GM06990 (cell line): ENCODE data around the gene NHSL2.

ENCODE experiments used
- DNase-seq: peaks from one replicate; pipeline ENCODE4 v3.0.0-alpha.2; 2011; ENCODE audit not compliant: insufficient read length; ENCODE audit errors: extremely low read depth
- H3K27me3 ChIP-seq: replicated peaks from 2 replicates; pipeline ENCODE4 v1.6.0; 2011; ENCODE audit warnings: low read length; ENCODE audit not compliant: control insufficient read depth, insufficient read depth
- H3K36me3 ChIP-seq: 2 replicates; pipeline ENCODE4 v1.5.1; 2011; ENCODE audit warnings: low read length; ENCODE audit not compliant: control insufficient read depth, insufficient read depth
- H3K4me3 ChIP-seq: replicated peaks from 2 replicates; pipeline ENCODE4 v1.5.1; 2011; ENCODE audit warnings: low read depth, mild to moderate bottlenecking, control low read depth, low read length
- CTCF ChIP-seq: IDR thresholded peaks from 2 replicates; pipeline ENCODE4 v1.5.1; 2011; ENCODE audit warnings: low read length, control low read depth, mild to moderate bottlenecking, inconsistent platforms; ENCODE audit not compliant: insufficient read depth, poor library complexity, severe bottlenecking

Gene NHSL2

DNA sequence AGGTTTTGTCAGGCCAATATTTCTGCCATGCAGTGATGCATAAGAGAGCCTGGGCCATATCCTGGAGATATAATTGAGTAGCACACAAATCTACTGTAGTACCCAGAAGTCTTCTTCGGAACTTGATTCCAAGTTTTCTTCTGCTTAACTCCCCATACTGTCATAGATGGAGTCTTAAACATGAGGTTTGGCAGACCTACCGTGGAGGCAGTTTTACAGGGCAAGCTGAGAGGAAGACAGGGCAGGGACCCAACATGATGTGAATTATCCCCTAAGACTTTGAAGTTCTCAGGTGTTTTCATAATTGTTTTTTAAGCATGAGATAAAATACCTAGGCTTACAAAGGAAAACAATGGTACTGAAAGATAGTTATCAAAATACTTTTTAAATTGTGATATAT lies 18.2 kb downstream of the NHSL2 start:
- Histone ChIP-seq H3K4me3 (no peak overlapping the region), H3K27me3 (no peaks in the 10 kb centered on the region), H3K36me3 (no peaks in the 10 kb centered on the region)
- DNase-seq = no peak
- TF ChIP-seq CTCF = no peak

GRCh38 chrX:71930298-71930697 lies 19.7 kb downstream of the NHSL2 start:
- H3K4me3 ChIP-seq = no peak overlapping the region
- H3K36me3 ChIP-seq = no peaks in the 10 kb centered on the region
- no peaks in the 10 kb centered on the region for H3K27me3 ChIP-seq
- no peak for TF ChIP-seq CTCF
- DNase-seq = no peak

GRCh38 chrX:71935476-71935875 lies 24.8 kb downstream of the NHSL2 start:
- no peaks in the 10 kb centered on the region for H3K36me3 ChIP-seq
- no peaks in the 10 kb centered on the region for H3K27me3 ChIP-seq
- TF ChIP-seq CTCF = no peak
- DNase-seq = no peak
- no peak overlapping the region for H3K4me3 ChIP-seq

DNA sequence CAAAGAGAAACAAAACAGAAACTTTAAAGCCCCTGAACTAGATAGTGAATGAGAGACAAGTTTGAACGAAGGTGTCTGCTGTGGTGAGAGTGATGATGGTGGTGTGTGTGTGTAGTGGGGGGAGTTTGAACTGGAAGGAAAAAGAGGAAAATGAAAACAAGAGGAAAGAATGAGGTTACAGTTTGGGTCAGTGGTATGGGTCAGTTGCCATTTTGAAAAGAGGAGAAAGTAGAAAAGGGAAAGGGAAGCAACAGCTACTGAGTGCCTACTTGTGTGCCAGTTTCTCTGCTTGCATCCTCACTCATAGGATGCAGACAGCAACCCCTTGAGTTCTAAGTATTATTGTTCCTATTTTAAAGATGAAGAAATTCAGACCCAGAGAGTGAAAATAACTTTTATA lies 26.0 kb downstream of the NHSL2 start:
- Histone ChIP-seq H3K36me3 (no peaks in the 10 kb centered on the region), H3K4me3 (no peak overlapping the region), H3K27me3 (no peaks in the 10 kb centered on the region)
- no peak for DNase-seq
- TF ChIP-seq CTCF = no peak

DNA sequence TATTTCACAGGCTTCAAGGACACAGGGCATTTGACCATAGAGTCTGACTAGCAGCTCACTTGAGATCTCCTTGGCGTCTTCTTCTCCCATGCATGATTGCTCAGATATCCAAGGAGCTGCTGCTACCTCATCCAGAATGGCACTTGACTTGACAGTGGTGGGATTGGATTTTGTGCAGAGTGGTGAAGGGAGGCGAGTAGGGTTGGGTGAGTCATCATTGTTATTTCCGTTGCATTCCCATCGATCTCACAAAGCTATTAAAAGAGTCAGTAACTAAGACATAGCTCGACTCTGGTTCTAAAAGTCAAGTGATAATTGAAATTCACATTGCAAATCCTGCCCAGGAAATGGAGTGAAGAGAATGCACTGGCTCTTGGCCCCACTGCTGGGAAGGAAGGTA lies 27.7 kb downstream of the NHSL2 start:
- no peak overlapping the region for H3K4me3 ChIP-seq
- TF ChIP-seq CTCF = no peak
- no peak for DNase-seq
- no peaks in the 10 kb centered on the region for H3K27me3 ChIP-seq
- H3K36me3 ChIP-seq = no peaks in the 10 kb centered on the region

DNA sequence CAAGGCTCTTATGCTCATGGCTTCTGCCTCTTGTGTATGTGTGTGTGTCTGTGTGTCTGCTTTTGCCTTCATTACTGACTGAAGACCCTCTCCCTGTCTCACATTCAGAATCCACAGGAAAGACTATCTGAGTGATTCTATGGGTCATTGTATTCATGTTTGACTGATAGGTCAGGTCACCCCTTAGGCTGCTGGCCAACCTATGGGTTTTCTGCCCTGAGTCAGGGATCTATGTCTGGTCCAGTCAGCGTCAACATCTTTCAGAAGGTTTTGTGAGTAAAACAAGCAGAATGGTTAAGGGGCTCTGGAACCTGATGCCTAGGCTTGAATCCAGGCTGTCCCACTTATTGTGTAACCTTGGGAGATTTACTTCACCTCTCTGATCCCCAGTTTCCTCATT lies 30.5 kb downstream of the NHSL2 start:
- DNase-seq = no peak
- no peak for TF ChIP-seq CTCF
- no peaks in the 10 kb centered on the region for H3K36me3 ChIP-seq

More for the DNA sequence above, 30.5 kb downstream of the NHSL2 start:
- Histone ChIP-seq H3K4me3 (no peak overlapping the region), H3K27me3 (no peaks in the 10 kb centered on the region)
